SU-DHL-6 (cell line): ENCODE measurements around the gene S100B.

Experiments used
- EZH2phosphoT487 ChIP-seq: fragments of 200-600 bp; sonication (generic), shearing (Covaris generic); conservative IDR thresholded peaks from 2 replicates; pipeline ENCODE4 v1.6.1; 2018; ENCODE audit warnings: mild to moderate bottlenecking, antibody characterized with exemption, low read length, moderate library complexity, mixed read lengths
- TF ChIP-seq, protein P1 (sequence below): fragments of 200-600 bp; sonication (generic); IDR thresholded peaks from one replicate; pipeline ENCODE4 v1.5.1; 2017; ENCODE audit warnings: antibody characterized with exemption, mild to moderate bottlenecking, low read length, moderate library complexity; ENCODE audit not compliant: insufficient read depth, poor library complexity, severe bottlenecking

DNA sequence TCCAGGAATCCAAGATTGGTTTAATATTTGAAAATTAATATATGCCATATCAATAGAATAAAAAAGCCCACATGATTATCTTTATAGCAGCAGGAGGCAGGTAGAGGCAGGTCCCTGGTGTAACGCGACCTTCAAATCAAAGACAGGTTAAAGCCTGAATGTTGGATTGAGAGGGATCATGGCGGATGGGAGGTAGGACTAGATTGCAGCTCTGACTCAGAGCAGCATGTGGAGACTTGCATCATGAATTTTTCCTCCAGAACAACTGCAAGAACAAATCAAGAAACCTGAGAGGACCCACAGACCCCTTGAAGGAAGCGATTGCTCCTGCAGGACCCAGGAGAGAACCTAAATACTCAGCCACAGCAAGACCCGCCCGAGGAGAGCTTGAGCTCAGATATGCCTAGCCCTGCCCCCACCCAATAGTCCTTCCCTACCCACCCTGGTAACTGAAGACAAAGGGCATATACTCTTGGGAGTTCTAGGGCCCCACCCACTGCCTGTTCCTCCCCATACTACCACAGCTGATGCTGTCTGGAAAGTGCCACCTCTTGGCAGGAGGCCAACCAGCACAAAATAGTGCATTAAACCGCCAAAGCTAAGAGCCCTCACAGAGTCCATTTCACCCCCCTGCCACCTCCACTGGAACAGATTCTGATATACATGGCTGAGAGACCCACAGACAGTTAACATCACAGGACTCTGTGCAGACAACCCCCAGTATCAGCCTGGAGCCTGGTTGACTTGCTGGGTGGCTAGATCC, 19.5 kb downstream of the S100B start:
- TF ChIP-seq, protein P1, sequence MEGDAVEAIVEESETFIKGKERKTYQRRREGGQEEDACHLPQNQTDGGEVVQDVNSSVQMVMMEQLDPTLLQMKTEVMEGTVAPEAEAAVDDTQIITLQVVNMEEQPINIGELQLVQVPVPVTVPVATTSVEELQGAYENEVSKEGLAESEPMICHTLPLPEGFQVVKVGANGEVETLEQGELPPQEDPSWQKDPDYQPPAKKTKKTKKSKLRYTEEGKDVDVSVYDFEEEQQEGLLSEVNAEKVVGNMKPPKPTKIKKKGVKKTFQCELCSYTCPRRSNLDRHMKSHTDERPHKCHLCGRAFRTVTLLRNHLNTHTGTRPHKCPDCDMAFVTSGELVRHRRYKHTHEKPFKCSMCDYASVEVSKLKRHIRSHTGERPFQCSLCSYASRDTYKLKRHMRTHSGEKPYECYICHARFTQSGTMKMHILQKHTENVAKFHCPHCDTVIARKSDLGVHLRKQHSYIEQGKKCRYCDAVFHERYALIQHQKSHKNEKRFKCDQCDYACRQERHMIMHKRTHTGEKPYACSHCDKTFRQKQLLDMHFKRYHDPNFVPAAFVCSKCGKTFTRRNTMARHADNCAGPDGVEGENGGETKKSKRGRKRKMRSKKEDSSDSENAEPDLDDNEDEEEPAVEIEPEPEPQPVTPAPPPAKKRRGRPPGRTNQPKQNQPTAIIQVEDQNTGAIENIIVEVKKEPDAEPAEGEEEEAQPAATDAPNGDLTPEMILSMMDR: no peak
- no peak for TF ChIP-seq EZH2phosphoT487
